Mesodermal cell (in vitro differentiated cells): ENCODE data around the gene KRTAP10-11.

ENCODE experiments used
- H3K27ac ChIP-seq: 2 replicates; pipeline ENCODE4 v1.7.0; 2013; ENCODE audit warnings: mild to moderate bottlenecking, low read depth, low read length, moderate library complexity; ENCODE audit not compliant: severe bottlenecking
- H3K36me3 ChIP-seq: 2 replicates; pipeline ENCODE4 v1.7.1; 2013; ENCODE audit warnings: mild to moderate bottlenecking, low read length, moderate library complexity; ENCODE audit not compliant: control insufficient read depth, insufficient read depth
- H3K4me1 ChIP-seq: one replicate; pipeline ENCODE4 v1.7.1; 2013; ENCODE audit warnings: mild to moderate bottlenecking, low read length; ENCODE audit not compliant: insufficient read depth, control insufficient read depth, poor library complexity, severe bottlenecking
- H3K4me3 ChIP-seq: 2 replicates; pipeline ENCODE4 v1.7.0; 2013; ENCODE audit warnings: low read length, control low read depth, mild to moderate bottlenecking; ENCODE audit not compliant: insufficient read depth, poor library complexity, severe bottlenecking; ENCODE audit errors: extremely low read depth
- H3K9me3 ChIP-seq: 2 replicates; pipeline ENCODE4 v1.7.1; 2013; ENCODE audit warnings: mild to moderate bottlenecking, low read length, moderate library complexity; ENCODE audit not compliant: control insufficient read depth
- WGBS, 2 experiments: methylation state at CpG; one replicate each; pipeline ENCODE4 v1.1.5; 2013; ENCODE audit warnings: missing lambda C conversion rate in 2 of 2; ENCODE audit not compliant: insufficient coverage in 2 of 2; 5-methylcytosine and 5-hydroxymethylcytosine counted together

Gene KRTAP10-11

GRCh38 chr21:44643741-44644310, 2.4 kb upstream of the KRTAP10-11 start:
- WGBS, 2 experiments: 88 to 94% methylated on average over 10 to 12 of the region's 14 CpGs

GRCh38 chr21:44644878-44645277, 1.3 kb upstream of the KRTAP10-11 start:
- H3K4me3 ChIP-seq: no peak overlapping the region
- WGBS, 2 experiments: no CpG with 5 or more reads among the region's 2 CpGs
- H3K4me1 ChIP-seq: no peaks in the 10 kb centered on the region
- H3K9me3 ChIP-seq: peaks cover 18% of the 10 kb centered on the region
- no peaks in the 10 kb centered on the region for H3K36me3 ChIP-seq
- H3K27ac ChIP-seq: no peak overlapping the region

More at GRCh38 chr21:44643741-44644310, 2.4 kb upstream of the KRTAP10-11 start:
- no peak overlapping the region for H3K4me3 ChIP-seq
- peaks cover 18% of the 10 kb centered on the region for H3K9me3 ChIP-seq
- H3K27ac ChIP-seq: no peak overlapping the region
- no peaks in the 10 kb centered on the region for H3K4me1 ChIP-seq
- H3K36me3 ChIP-seq: no peaks in the 10 kb centered on the region

- no peak overlapping the region for H3K27ac ChIP-seq
- WGBS, 2 experiments: 75 to 86% methylated on average over 8 of the region's 8 CpGs
- no peaks in the 10 kb centered on the region for H3K4me1 ChIP-seq
- no peak overlapping the region for H3K4me3 ChIP-seq
- H3K36me3 ChIP-seq: no peaks in the 10 kb centered on the region
- H3K9me3 ChIP-seq: peaks cover 12% of the 10 kb centered on the region
These were observed 973 bp downstream of the KRTAP10-11 start for GRCh38 chr21:44647222-44647552.

- WGBS, 2 experiments: 90 to 94% methylated on average over 25 to 31 of the region's 33 CpGs
- Histone ChIP-seq H3K4me1 (no peaks in the 10 kb centered on the region), H3K4me3 (no peak overlapping the region), H3K9me3 (peaks cover 12% of the 10 kb centered on the region), H3K36me3 (no peaks in the 10 kb centered on the region), H3K27ac (no peak overlapping the region)
These were observed 2.5 kb downstream of the KRTAP10-11 start for GRCh38 chr21:44648557-44649311.

GRCh38 chr21:44649521-44650100, 3.4 kb downstream of the KRTAP10-11 start:
- WGBS, 2 experiments: 92 to 94% methylated on average over 17 of the region's 18 CpGs
- H3K4me3 ChIP-seq: no peak overlapping the region
- H3K36me3 ChIP-seq: no peaks in the 10 kb centered on the region
- peaks cover 5% of the 10 kb centered on the region for H3K9me3 ChIP-seq
- no peaks in the 10 kb centered on the region for H3K4me1 ChIP-seq
- no peak overlapping the region for H3K27ac ChIP-seq

- 92% methylated on average over 16 to 17 of the region's 20 CpGs for WGBS, 2 experiments
- H3K4me1 ChIP-seq: no peaks in the 10 kb centered on the region
- no peak overlapping the region for H3K27ac ChIP-seq
- peaks cover under 1% of the 10 kb centered on the region for H3K9me3 ChIP-seq
- no peak overlapping the region for H3K4me3 ChIP-seq
- no peaks in the 10 kb centered on the region for H3K36me3 ChIP-seq
These were observed 4.2 kb downstream of the KRTAP10-11 start for GRCh38 chr21:44650265-44650972.

GRCh38 chr21:44650973-44651675, 4.9 kb downstream of the KRTAP10-11 start:
- Histone ChIP-seq H3K4me3 (no peak overlapping the region), H3K4me1 (no peaks in the 10 kb centered on the region), H3K36me3 (no peaks in the 10 kb centered on the region), H3K27ac (no peak overlapping the region), H3K9me3 (no peaks in the 10 kb centered on the region)
- 93% methylated on average over 10 to 12 of the region's 12 CpGs for WGBS, 2 experiments

GRCh38 chr21:44653123-44653522, 6.9 kb downstream of the KRTAP10-11 start:
- Histone ChIP-seq H3K4me1 (no peaks in the 10 kb centered on the region), H3K4me3 (no peak overlapping the region), H3K27ac (no peak overlapping the region), H3K9me3 (peaks cover 10% of the 10 kb centered on the region), H3K36me3 (no peaks in the 10 kb centered on the region)
- WGBS, 2 experiments: 80% methylated on average over 12 to 13 of the region's 14 CpGs

- no peak overlapping the region for H3K4me3 ChIP-seq
- no peaks in the 10 kb centered on the region for H3K36me3 ChIP-seq
- H3K9me3 ChIP-seq: peaks cover 10% of the 10 kb centered on the region
- peaks cover 5% of the 10 kb centered on the region for H3K4me1 ChIP-seq
- no peak overlapping the region for H3K27ac ChIP-seq
- WGBS, 2 experiments: 86 to 91% methylated on average over 12 to 13 of the region's 17 CpGs
These were observed 7.7 kb downstream of the KRTAP10-11 start for GRCh38 chr21:44653656-44654575.
